K562 (cell line): Measurements from ENCODE around the gene CNTRL. TPM values are rescaled to one million over a fixed set of nuclear protein-coding genes. Genes with fewer than 3 reads are reported as not detected.

Experiments
- ATAC-seq: fragments of 200-7000 bp; cut with Tn5 transposase; 3 replicates; pipeline ENCODE4 v1.9.1; 2020; ENCODE audit warnings: moderate library complexity
- BruUV-seq: library from RNA; stranded (reverse); fragments of 400-500 nt; replicated peaks from 2 replicates; lab custom pipeline; 2021; lab: Mats Ljungman, UMichigan
- CTCF ChIA-PET: fragments of 300-600 bp; formaldehyde crosslinking; extraction: SDS; loops from one replicate; lab custom pipeline; 2021; ENCODE audit warnings: low intra/inter-chr PET ratio; lab: Yijun Ruan, JAX
- POLR2A ChIA-PET: fragments of 300-600, 350-650 bp; sonication (Branson Sonifier 250); formaldehyde crosslinking; extraction: SDS; loops from one replicate; lab custom pipeline; 2021; ENCODE audit warnings: antibody characterized with exemption, inconsistent platforms; lab: Yijun Ruan, JAX
- DNase-seq, 4 experiments: peaks; one replicate each; pipeline versions ENCODE4 v3.0.0 to v3.0.0-alpha.2; 2011 to 2018; ENCODE audit warnings: low spot score in 3 of 4, mixed read lengths in 3 of 4; ENCODE audit errors: extremely low read depth in 1 of 4
- FAIRE-seq: peaks from 2 replicates; lab custom pipeline; 2011; peaks lifted over from hg19 to GRCh38; lab: Jason Lieb, UNC
- H2AFZ ChIP-seq: 2 replicates; pipeline ENCODE4 v1.6.0; 2011; ENCODE audit warnings: low read depth, low read length, control low read depth, inconsistent platforms
- H3K27ac ChIP-seq: fragments of 200-600 bp; 3 replicates; pipeline ENCODE4 v1.8.0; 2011; ENCODE audit warnings: low read depth, mild to moderate bottlenecking, control low read depth, inconsistent platforms, low read length, moderate library complexity, mixed read lengths; ENCODE audit errors: extremely low read depth
- H3K27me3 ChIP-seq, 2 experiments: fragments of 300-600 bp in 1 of 2; 2 replicates in 1 of 2; 3 replicates in 1 of 2; pipeline versions ENCODE4 v1.6.0 to v1.8.0; 2011; ENCODE audit warnings: inconsistent platforms in 2 of 2, low read length in 2 of 2, mild to moderate bottlenecking in 1 of 2, mixed read lengths in 1 of 2, moderate library complexity in 1 of 2; ENCODE audit not compliant: control insufficient read depth in 2 of 2, insufficient read depth in 2 of 2
- H3K36me3 ChIP-seq: fragments of 300-600 bp; 3 replicates; pipeline ENCODE4 v1.8.0; 2011; ENCODE audit warnings: mild to moderate bottlenecking, low read length, inconsistent platforms; ENCODE audit not compliant: control insufficient read depth, insufficient read depth
- H3K4me1 ChIP-seq, 2 experiments: fragments of 200-600 bp in 1 of 2; replicated peaks in 1 of 2; 2 replicates in 1 of 2; 3 replicates in 1 of 2; pipeline versions ENCODE4 v1.5.1 to v1.8.0; 2011; ENCODE audit warnings: inconsistent platforms in 2 of 2, low read length in 2 of 2, mild to moderate bottlenecking in 1 of 2, mixed read lengths in 1 of 2, moderate library complexity in 1 of 2; ENCODE audit not compliant: control insufficient read depth in 2 of 2, insufficient read depth in 2 of 2
- H3K4me2 ChIP-seq: 2 replicates; pipeline ENCODE4 v1.6.1; 2011; ENCODE audit warnings: low read length, control low read depth, inconsistent platforms, mixed read lengths; ENCODE audit not compliant: insufficient read depth
- H3K4me3 ChIP-seq: fragments of 200-600 bp; sonication (generic), shearing (Covaris generic); 2 replicates; pipeline ENCODE4 v1.5.1; 2016; ENCODE audit warnings: control low read depth, inconsistent platforms
- H3K79me2 ChIP-seq: fragments of 200-600 bp; 3 replicates; pipeline ENCODE4 v1.8.0; 2011; ENCODE audit warnings: low read length, inconsistent platforms; ENCODE audit not compliant: control insufficient read depth, insufficient read depth
- H3K9ac ChIP-seq, 2 experiments: 2 replicates each; pipeline versions ENCODE4 v1.6.0 to v1.6.1; 2011; ENCODE audit warnings: low read depth in 2 of 2, low read length in 2 of 2, control low read depth in 1 of 2, inconsistent platforms in 1 of 2, mild to moderate bottlenecking in 1 of 2, mixed read lengths in 1 of 2; ENCODE audit not compliant: insufficient read depth in 1 of 2
- H3K9me1 ChIP-seq: one replicate; pipeline ENCODE4 v1.6.0; 2011; ENCODE audit warnings: inconsistent platforms, mild to moderate bottlenecking, low read length, moderate library complexity; ENCODE audit not compliant: control insufficient read depth, insufficient read depth
- H3K9me3 ChIP-seq: replicated peaks from 2 replicates; pipeline ENCODE4 v1.5.1; 2011; ENCODE audit warnings: low read depth, low read length, inconsistent platforms; ENCODE audit not compliant: control insufficient read depth, insufficient read depth
- H4K20me1 ChIP-seq: replicated peaks from 2 replicates; pipeline ENCODE4 v1.6.1; 2011; ENCODE audit warnings: low read length, inconsistent platforms, mixed read lengths; ENCODE audit not compliant: control insufficient read depth, insufficient read depth
- C11orf30 ChIP-seq: fragments of 450-650 bp; IDR thresholded peaks from 2 replicates; pipeline ENCODE4 v1.6.1; 2016; ENCODE audit warnings: low read depth, mild to moderate bottlenecking
- JUN ChIP-seq, 2 experiments: sonication (generic) in 1 of 2; formaldehyde crosslinking in 1 of 2; IDR thresholded peaks; 2 replicates each; pipeline versions ENCODE4 v1.6.1 to v1.8.0; 2012 to 2022; ENCODE audit warnings: borderline replicate concordance in 2 of 2, mild to moderate bottlenecking in 2 of 2, improper control_type of control experiment in 1 of 2, low read depth in 1 of 2, low read length in 1 of 2, missing genetic modification reagents in 1 of 2
- JUND ChIP-seq, 2 experiments: IDR thresholded peaks; 2 replicates in 1 of 2; 3 replicates in 1 of 2; pipeline ENCODE4 v1.6.1; 2011; ENCODE audit warnings: borderline replicate concordance in 2 of 2, low read depth in 2 of 2, low read length in 2 of 2, improper control_type of control experiment in 1 of 2, missing biosample characterization in 1 of 2, missing genetic modification characterization in 1 of 2, missing genetic modification reagents in 1 of 2
- MAFG ChIP-seq: fragments of 450-650 bp; conservative IDR thresholded peaks from 2 replicates; pipeline ENCODE4 v1.6.1; 2016; ENCODE audit warnings: missing genetic modification characterization, missing compliant biosample characterization
- MAFK ChIP-seq: IDR thresholded peaks from 2 replicates; pipeline ENCODE4 v1.6.1; 2011; ENCODE audit warnings: low read length, improper control_type of control experiment
- MCM5 ChIP-seq: fragments of 450-650 bp; IDR thresholded peaks from 2 replicates; pipeline ENCODE4 v1.6.1; 2016; ENCODE audit warnings: low read depth
- NBN ChIP-seq: fragments of 450-650 bp; IDR thresholded peaks from 2 replicates; pipeline ENCODE4 v1.6.1; 2016; ENCODE audit warnings: low read depth, mild to moderate bottlenecking
- NFE2 ChIP-seq: IDR thresholded peaks from 2 replicates; pipeline ENCODE4 v1.6.1; 2014; ENCODE audit warnings: antibody characterized with exemption, low read depth
- NFE2L1 ChIP-seq: fragments of 450-650 bp; IDR thresholded peaks from 2 replicates; pipeline ENCODE4 v1.6.1; 2016; ENCODE audit warnings: missing genetic modification characterization, low read depth, mild to moderate bottlenecking, missing compliant biosample characterization, moderate library complexity, borderline replicate concordance
- NFRKB ChIP-seq: fragments of 450-650 bp; IDR thresholded peaks from 2 replicates; pipeline ENCODE4 v1.6.1; 2016; ENCODE audit warnings: low read depth
- PTRF ChIP-seq: fragments of 450-650 bp; IDR thresholded peaks from 2 replicates; pipeline ENCODE4 v1.6.1; 2016; ENCODE audit warnings: mild to moderate bottlenecking, missing genetic modification characterization, missing compliant biosample characterization
- RNF2 ChIP-seq: sonication (generic); IDR thresholded peaks from 2 replicates; pipeline ENCODE4 v1.6.1; 2016
- ZNF253 ChIP-seq: fragments of 250-450 bp; sonication (Bioruptor Pico); conservative IDR thresholded peaks from 2 replicates; pipeline ENCODE4 v1.6.1; 2021; ENCODE audit warnings: mild to moderate bottlenecking
- WGBS: fragments of 100-300 bp; shearing (Covaris generic); methylation state at CpG from one replicate; pipeline ENCODE4 v1.1.6; 2016; ENCODE audit warnings: low coverage, mixed read lengths; ENCODE audit not compliant: insufficient coverage; ENCODE audit errors: missing lambda C conversion rate; 5-methylcytosine and 5-hydroxymethylcytosine counted together
- in situ Hi-C: fragments of 300-500 bp; cut with MboI; formaldehyde crosslinking; loops from 4 replicates; pipeline ENCODE4 v1.15.0; 2018; ENCODE audit warnings: inconsistent platforms, mixed read lengths
- intact Hi-C: fragments of 100-400 bp; cut with micrococcal nuclease; formaldehyde crosslinking; loops from 2 replicates; pipeline ENCODE4 v1.14.2; 2022
- polyA plus RNA-seq, 8 experiments: library from polyadenylated mRNA; depleted of rRNA in 4 of 8; stranded (reverse) in 5 of 8; unstranded in 3 of 8; fragments of >200 nt; fragmentation: Nextera tagmentation in 2 of 8; fragmentation: Illumina TruSeq in 1 of 8; extraction: Ambion mirVana in 2 of 8; extraction: Trizol in 1 of 8; gene quantifications; 2 replicates each; pipeline versions ENCODE4 v1.2.1 to v1.2.3, GENCODE V29; 2011 to 2014; ENCODE audit warnings: inconsistent platforms in 1 of 8, missing spikeins in 1 of 8
- total RNA-seq, 7 experiments: library from RNA; depleted of rRNA in 6 of 7; stranded (reverse); fragments of >200 nt in 6 of 7; fragmentation: Illumina TruSeq in 2 of 7; extraction: Trizol in 2 of 7; gene quantifications; 2 replicates each; pipeline versions ENCODE4 v1.2.1 to v1.2.3, GENCODE V29; 2011 to 2021; ENCODE audit warnings: low replicate concordance in 1 of 7
- TF ChIP-seq, protein P1 (sequence below), 2 experiments: fragments of 450-650 bp; conservative IDR thresholded peaks; 2 replicates each; pipeline ENCODE4 v1.6.1; 2017; ENCODE audit warnings: mild to moderate bottlenecking in 2 of 2, moderate library complexity in 2 of 2

CNTRL gene
- total and polyA plus RNA-seq, 9 of the 15 experiments (the other 6 are each of a cell fraction or from before 2014, with no cell fraction given), result 9.2 to 28.9 (median 20.5) TPM

DNA sequence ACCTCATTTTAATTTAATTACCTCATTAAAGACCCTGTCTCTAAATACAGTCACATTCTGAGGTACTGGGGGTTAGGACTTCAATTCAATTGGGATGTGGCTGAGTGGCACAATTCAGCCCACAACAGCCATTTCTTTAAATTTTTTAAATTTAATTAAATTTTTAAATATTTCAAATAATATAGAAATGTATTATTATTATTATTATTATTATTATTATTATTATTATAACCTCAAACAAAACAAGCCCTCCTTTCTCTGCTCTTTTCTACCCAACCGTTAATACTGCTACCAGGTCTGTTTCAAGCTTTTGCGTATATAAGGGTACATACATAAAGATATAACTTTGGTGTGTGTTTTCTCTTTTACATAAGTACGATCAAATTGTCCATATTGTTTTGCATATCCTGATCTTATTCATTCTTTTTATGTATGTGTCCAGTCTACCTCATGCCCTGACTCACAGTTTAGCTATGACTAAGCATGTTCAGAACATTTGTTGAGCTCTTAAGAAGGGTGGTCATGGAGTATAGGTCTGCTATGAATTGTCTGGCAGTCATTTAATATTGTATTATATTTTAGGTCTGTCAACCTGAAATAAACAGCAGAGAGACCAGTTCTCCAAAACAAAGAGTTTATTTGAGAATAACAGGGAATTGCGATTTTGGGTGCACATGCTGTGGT is 143.0 kb downstream of the CNTRL start:
- Histone ChIP-seq H4K20me1 (no peaks in the 10 kb centered on the region), H3K27ac (peak overlapping the region; percentile 50), H3K79me2 (no peaks in the 10 kb centered on the region), H3K9me1 (no peaks in the 10 kb centered on the region), H3K4me3 (no peak overlapping the region), H3K9ac (no peak overlapping the region), H3K9me3 (no peaks in the 10 kb centered on the region), H3K36me3 (no peaks in the 10 kb centered on the region), H3K4me2 (0 out of 2 replicates have a peak overlapping the region, but pooled peaks have one; percentile 8), H3K4me1 (peaks cover 0 to 22% of the 10 kb centered on the region in 2 experiments; a peak in 3 of 5 replicates), H2AFZ (peak overlapping the region; percentile 73), H3K27me3 (no peaks in the 10 kb centered on the region)
- peak; percentile 62 for ATAC-seq
- intact Hi-C loops, result loop anchor here (10.0 kb wide), 1 partner anchor 317 kb away; no protein-coding TSS in a partner anchor
- 43% methylated on average over 4 of the region's 4 CpGs for WGBS
- in situ Hi-C loops, result loop anchor here (5.0 kb wide), 2 partner anchors 100 to 180 kb away; no protein-coding TSS in a partner anchor
- ChIA-PET CTCF (no interaction called here), POLR2A (interaction anchor here (0.9 to 1.2 kb wide), 2 partner anchors 133 to 182 kb away, joined by 3 read pairs; no protein-coding TSS in a partner anchor)
- peak; percentile 22 to 48 (median 29) for DNase-seq
- TF ChIP-seq PTRF (tag) (no peak), ZNF253 (CRISPR knock-in tag) (no peak), NFRKB (0 out of 2 replicates have a peak, but pooled peaks have one; percentile 51), MCM5 (no peak), NBN (no peak), C11orf30 (peak; percentile 73), MAFG (tag) (peak; percentile 76), JUND (IDR thresholded peaks at IDR 0.05; ENCODE audit: borderline replicate concordance, low read depth, low read length) (peak; percentile 61; the same call in 1 of the 2 replicates), JUND (tag; IDR thresholded peaks at IDR 0.05; ENCODE audit: borderline replicate concordance, low read depth, low read length) (no peak), RNF2 (no peak), NFE2 (peak; percentile 59), JUN (IDR thresholded peaks at IDR 0.05; ENCODE audit: borderline replicate concordance, low read depth, low read length) (0 out of 2 replicates have a peak, but pooled peaks have one; percentile 27), JUN (CRISPR knock-in tag; IDR thresholded peaks at IDR 0.05; ENCODE audit: borderline replicate concordance) (no peak), MAFK (peak; percentile 48; the same call in 1 of the 2 replicates), NFE2L1 (tag) (0 out of 2 replicates have a peak, but pooled peaks have one; percentile 41)
- TF ChIP-seq, protein P1, sequence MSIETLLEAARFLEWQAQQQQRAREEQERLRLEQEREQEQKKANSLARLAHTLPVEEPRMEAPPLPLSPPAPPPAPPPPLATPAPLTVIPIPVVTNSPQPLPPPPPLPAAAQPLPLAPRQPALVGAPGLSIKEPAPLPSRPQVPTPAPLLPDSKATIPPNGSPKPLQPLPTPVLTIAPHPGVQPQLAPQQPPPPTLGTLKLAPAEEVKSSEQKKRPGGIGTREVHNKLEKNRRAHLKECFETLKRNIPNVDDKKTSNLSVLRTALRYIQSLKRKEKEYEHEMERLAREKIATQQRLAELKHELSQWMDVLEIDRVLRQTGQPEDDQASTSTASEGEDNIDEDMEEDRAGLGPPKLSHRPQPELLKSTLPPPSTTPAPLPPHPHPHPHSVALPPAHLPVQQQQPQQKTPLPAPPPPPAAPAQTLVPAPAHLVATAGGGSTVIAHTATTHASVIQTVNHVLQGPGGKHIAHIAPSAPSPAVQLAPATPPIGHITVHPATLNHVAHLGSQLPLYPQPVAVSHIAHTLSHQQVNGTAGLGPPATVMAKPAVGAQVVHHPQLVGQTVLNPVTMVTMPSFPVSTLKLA (conservative IDR thresholded peaks at IDR 0.05), result 0 out of 4 replicates have a peak, but pooled peaks of 1 of the 2 experiments have one; percentile 13
- peak; percentile 62 for FAIRE-seq
- no TSS peak for BruUV-seq
